Stimulated activated CD4-positive, alpha-beta T cell treated with anti-CD3 and anti-CD28 coated beads, Interleukin-1b, Interleukin-23, amount 100 ng/mL, for 24 hours (primary cell): ENCODE data around the gene CTBP1.
"Not testable (repeated sequence)": the region's sequence is repeated elsewhere in the genome, so short reads cannot be mapped to it uniquely, and the experiment has no call there.

ENCODE experiments used
- DNase-seq, 4 experiments: peaks; one replicate each; pipeline ENCODE4 v3.0.0-alpha.2; 2020; ENCODE audit warnings: low read depth in 4 of 4, low spot score in 1 of 4

The CTBP1 gene

GRCh38 chr4:1239141-1239949 lies 9.6 kb downstream of the CTBP1 start:
- no peak for DNase-seq

- no peak for DNase-seq
Observed at GRCh38 chr4:1238676-1239000, 10.3 kb downstream of the CTBP1 start.

- no peak for DNase-seq
Observed at GRCh38 chr4:1237981-1238675, 10.8 kb downstream of the CTBP1 start.

GRCh38 chr4:1237261-1237660 lies 11.7 kb downstream of the CTBP1 start:
- not testable (repeated sequence) for DNase-seq

GRCh38 chr4:1236836-1237235 lies 12.1 kb downstream of the CTBP1 start:
- not testable (repeated sequence) for DNase-seq

GRCh38 chr4:1236103-1236641 lies 12.8 kb downstream of the CTBP1 start:
- DNase-seq: no peak

- no peak for DNase-seq
Observed at GRCh38 chr4:1235381-1236102, 13.4 kb downstream of the CTBP1 start.

GRCh38 chr4:1234811-1235292 lies 14.1 kb downstream of the CTBP1 start:
- DNase-seq: no peak

GRCh38 chr4:1234309-1234695 lies 14.6 kb downstream of the CTBP1 start:
- DNase-seq: no peak

GRCh38 chr4:1233641-1234308 lies 15.2 kb downstream of the CTBP1 start:
- DNase-seq: no peak

- no peak for DNase-seq
Observed at GRCh38 chr4:1232661-1233621, 16.0 kb downstream of the CTBP1 start.

GRCh38 chr4:1231637-1232360 lies 17.1 kb downstream of the CTBP1 start:
- no peak for DNase-seq

- no peak for DNase-seq
Observed at GRCh38 chr4:1230971-1231636, 17.8 kb downstream of the CTBP1 start.

- no peak for DNase-seq
Observed at GRCh38 chr4:1230316-1230715, 18.6 kb downstream of the CTBP1 start.

- no peak for DNase-seq
Observed at GRCh38 chr4:1229117-1229849, 19.6 kb downstream of the CTBP1 start.

GRCh38 chr4:1227816-1228215 lies 21.1 kb downstream of the CTBP1 start:
- no peak for DNase-seq

GRCh38 chr4:1226598-1226997 lies 22.3 kb downstream of the CTBP1 start:
- no peak for DNase-seq

GRCh38 chr4:1226144-1226481 lies 22.8 kb downstream of the CTBP1 start:
- DNase-seq: no peak
